Hepatocyte (in vitro differentiated cells): ENCODE measurements around the gene RHOBTB3.

Experiments used
- CTCF ChIP-seq: fragments of 200-600 bp; sonication (generic); IDR thresholded peaks from 2 replicates; pipeline ENCODE4 v1.5.1; 2016; ENCODE audit warnings: antibody characterized with exemption, mild to moderate bottlenecking; ENCODE audit not compliant: poor library complexity
- EZH2 ChIP-seq: fragments of 200-600 bp; sonication (generic); IDR thresholded peaks from 2 replicates; pipeline ENCODE4 v1.6.1; 2016; ENCODE audit warnings: antibody characterized with exemption, mild to moderate bottlenecking, borderline replicate concordance
- EZH2phosphoT487 ChIP-seq: fragments of 200-600 bp; sonication (generic); IDR thresholded peaks from one replicate; pipeline ENCODE4 v1.6.1; 2018; ENCODE audit warnings: antibody characterized with exemption, mild to moderate bottlenecking, low read depth, moderate library complexity; ENCODE audit not compliant: unreplicated experiment, severe bottlenecking

GRCh38 chr5:95727764-95728191 lies 3.4 kb upstream of the RHOBTB3 start:
- TF ChIP-seq CTCF: no peak
- no peak for TF ChIP-seq EZH2
- no peak for TF ChIP-seq EZH2phosphoT487
